ENCODE data around the gene CARHSP1.

GRCh38 chr16:8808009-8808408 lies 60.8 kb downstream of the CARHSP1 start:
- TF ChIP-seq, protein P1, sequence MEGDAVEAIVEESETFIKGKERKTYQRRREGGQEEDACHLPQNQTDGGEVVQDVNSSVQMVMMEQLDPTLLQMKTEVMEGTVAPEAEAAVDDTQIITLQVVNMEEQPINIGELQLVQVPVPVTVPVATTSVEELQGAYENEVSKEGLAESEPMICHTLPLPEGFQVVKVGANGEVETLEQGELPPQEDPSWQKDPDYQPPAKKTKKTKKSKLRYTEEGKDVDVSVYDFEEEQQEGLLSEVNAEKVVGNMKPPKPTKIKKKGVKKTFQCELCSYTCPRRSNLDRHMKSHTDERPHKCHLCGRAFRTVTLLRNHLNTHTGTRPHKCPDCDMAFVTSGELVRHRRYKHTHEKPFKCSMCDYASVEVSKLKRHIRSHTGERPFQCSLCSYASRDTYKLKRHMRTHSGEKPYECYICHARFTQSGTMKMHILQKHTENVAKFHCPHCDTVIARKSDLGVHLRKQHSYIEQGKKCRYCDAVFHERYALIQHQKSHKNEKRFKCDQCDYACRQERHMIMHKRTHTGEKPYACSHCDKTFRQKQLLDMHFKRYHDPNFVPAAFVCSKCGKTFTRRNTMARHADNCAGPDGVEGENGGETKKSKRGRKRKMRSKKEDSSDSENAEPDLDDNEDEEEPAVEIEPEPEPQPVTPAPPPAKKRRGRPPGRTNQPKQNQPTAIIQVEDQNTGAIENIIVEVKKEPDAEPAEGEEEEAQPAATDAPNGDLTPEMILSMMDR (IDR thresholded peaks at IDR 0.05 in 2 of 3, conservative IDR thresholded peaks at IDR 0.05 in 1 of 3; ENCODE audit: borderline replicate concordance in 1 of 3, insufficient read depth in 1 of 3, low read depth in 2 of 3, low read length in 2 of 3), result no peak
- TF ChIP-seq JUND (IDR thresholded peaks at IDR 0.05) (no peak), EGR1 (IDR thresholded peaks at IDR 0.05; ENCODE audit: low read depth) (no peak), YY1 (IDR thresholded peaks at IDR 0.05; ENCODE audit: extremely low read depth, insufficient replicate concordance, low read depth, low read length) (no peak), MAX (IDR thresholded peaks at IDR 0.05) (no peak), ZFX (IDR thresholded peaks at IDR 0.05) (no peak), RAD21 (IDR thresholded peaks at IDR 0.05; ENCODE audit: low read depth) (no peak), ATF3 (IDR thresholded peaks at IDR 0.05) (no peak), POLR2A (IDR thresholded peaks at IDR 0.05; ENCODE audit: borderline replicate concordance, extremely low read depth, insufficient read depth, insufficient read length) (no peak), FOSL1 (IDR thresholded peaks at IDR 0.05; ENCODE audit: low read depth) (no peak)
